ENCODE data around the gene LIMS1. TPM values are rescaled to one million over a fixed set of nuclear protein-coding genes. Genes with fewer than 3 reads are reported as not detected.

The LIMS1 gene
- total RNA-seq, 1 donor from 2014 or later, result 144 TPM

DNA sequence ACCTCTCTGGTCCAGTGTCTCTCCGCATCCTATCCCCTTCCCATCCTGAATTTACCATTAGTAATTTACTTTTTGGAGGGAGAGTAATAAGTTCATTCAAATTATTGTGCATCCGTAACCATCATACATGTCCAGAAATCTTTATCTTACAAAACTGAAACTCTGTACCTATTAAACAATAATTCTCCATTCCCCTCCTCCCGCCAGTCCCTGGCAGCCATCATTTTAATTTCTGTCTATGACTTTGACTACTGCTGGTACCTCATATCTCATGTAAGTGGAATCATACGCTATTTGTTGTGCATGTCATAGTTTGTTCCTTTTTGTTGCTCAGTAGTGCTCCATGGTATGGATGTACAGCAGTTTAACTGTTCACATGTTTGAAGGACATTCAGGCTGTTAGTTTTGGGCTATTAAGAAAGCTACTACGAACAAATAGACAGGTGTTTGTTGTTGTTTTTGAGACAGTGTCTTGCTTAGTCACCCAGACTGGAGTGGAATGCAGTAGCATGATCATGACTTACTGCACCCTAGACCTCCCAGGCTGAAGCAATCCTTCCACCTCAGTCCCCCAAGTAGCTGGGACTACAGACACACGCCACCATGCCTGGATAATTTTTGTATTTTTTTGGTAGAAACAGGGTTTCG, 2.0 kb downstream of the LIMS1 start:
- Mint-ChIP-seq H3K4me3 (ENCODE audit: unreplicated experiment) (peak overlapping the region; percentile 93), H3K9me3 (ENCODE audit: unreplicated experiment) (no peaks in the 10 kb centered on the region), H3K36me3 (ENCODE audit: low read depth, unreplicated experiment) (peaks cover 5% of the 10 kb centered on the region), H3K27ac (ENCODE audit: unreplicated experiment) (no peak overlapping the region), H3K27me3 (ENCODE audit: unreplicated experiment) (peaks cover 6% of the 10 kb centered on the region), H3K4me1 (ENCODE audit: unreplicated experiment) (peaks cover 32% of the 10 kb centered on the region)
- DNase-seq (ENCODE audit: low spot score), result no peak
- TF ChIP-seq, protein P1, sequence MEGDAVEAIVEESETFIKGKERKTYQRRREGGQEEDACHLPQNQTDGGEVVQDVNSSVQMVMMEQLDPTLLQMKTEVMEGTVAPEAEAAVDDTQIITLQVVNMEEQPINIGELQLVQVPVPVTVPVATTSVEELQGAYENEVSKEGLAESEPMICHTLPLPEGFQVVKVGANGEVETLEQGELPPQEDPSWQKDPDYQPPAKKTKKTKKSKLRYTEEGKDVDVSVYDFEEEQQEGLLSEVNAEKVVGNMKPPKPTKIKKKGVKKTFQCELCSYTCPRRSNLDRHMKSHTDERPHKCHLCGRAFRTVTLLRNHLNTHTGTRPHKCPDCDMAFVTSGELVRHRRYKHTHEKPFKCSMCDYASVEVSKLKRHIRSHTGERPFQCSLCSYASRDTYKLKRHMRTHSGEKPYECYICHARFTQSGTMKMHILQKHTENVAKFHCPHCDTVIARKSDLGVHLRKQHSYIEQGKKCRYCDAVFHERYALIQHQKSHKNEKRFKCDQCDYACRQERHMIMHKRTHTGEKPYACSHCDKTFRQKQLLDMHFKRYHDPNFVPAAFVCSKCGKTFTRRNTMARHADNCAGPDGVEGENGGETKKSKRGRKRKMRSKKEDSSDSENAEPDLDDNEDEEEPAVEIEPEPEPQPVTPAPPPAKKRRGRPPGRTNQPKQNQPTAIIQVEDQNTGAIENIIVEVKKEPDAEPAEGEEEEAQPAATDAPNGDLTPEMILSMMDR (IDR thresholded peaks at IDR 0.05; ENCODE audit: unreplicated experiment), result no peak

GRCh38 chr2:108536911-108537310, 2.6 kb downstream of the LIMS1 start:
- TF ChIP-seq, protein P1 (IDR thresholded peaks at IDR 0.05; ENCODE audit: unreplicated experiment), result no peak
- Mint-ChIP-seq H3K27ac (ENCODE audit: unreplicated experiment) (no peak overlapping the region), H3K4me3 (ENCODE audit: unreplicated experiment) (no peak overlapping the region), H3K9me3 (ENCODE audit: unreplicated experiment) (no peaks in the 10 kb centered on the region), H3K27me3 (ENCODE audit: unreplicated experiment) (peaks cover 6% of the 10 kb centered on the region), H3K36me3 (ENCODE audit: low read depth, unreplicated experiment) (peaks cover 5% of the 10 kb centered on the region), H3K4me1 (ENCODE audit: unreplicated experiment) (peaks cover 35% of the 10 kb centered on the region)
- no peak for DNase-seq (ENCODE audit: low spot score)

DNA sequence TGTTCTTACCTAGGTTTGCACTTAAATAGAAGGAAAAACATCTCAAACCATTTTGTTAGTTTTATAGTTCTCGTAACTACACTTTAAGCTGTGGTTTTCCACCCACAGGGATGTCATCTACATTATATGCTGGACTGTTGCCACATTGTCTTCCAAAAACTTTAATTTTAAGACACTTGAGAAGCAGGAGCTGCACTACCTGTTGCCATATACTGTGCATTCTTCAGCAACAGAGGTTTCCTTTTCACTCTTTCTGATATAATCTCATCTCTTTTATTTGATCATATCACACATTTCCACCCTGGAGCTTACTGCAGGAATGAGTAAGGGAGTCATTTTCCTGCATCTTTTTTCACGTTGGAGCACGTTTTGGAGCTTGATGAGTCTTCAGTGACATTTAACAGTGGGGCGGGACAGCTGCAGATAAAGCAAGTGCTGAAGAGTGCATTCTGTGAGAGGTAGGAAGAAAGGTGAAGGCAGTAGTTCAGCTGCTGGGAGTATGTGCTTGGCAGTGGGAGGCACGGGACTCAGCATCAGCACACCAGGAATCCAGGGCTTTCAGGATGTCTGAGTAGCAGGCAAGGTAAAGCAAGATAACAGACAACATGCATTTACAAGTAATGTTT, 3.8 kb downstream of the LIMS1 start:
- TF ChIP-seq, protein P1 (IDR thresholded peaks at IDR 0.05; ENCODE audit: unreplicated experiment), result no peak
- H3K27ac Mint-ChIP-seq (ENCODE audit: unreplicated experiment), result no peak overlapping the region
- H3K9me3 Mint-ChIP-seq (ENCODE audit: unreplicated experiment), result no peaks in the 10 kb centered on the region
- peaks cover 5% of the 10 kb centered on the region for H3K27me3 Mint-ChIP-seq (ENCODE audit: unreplicated experiment)
- peaks cover 32% of the 10 kb centered on the region for H3K4me1 Mint-ChIP-seq (ENCODE audit: unreplicated experiment)
- H3K4me3 Mint-ChIP-seq (ENCODE audit: unreplicated experiment), result no peak overlapping the region
- no peak for DNase-seq (ENCODE audit: low spot score)
- peaks cover 12% of the 10 kb centered on the region for H3K36me3 Mint-ChIP-seq (ENCODE audit: low read depth, unreplicated experiment)

- peaks cover 10% of the 10 kb centered on the region for H3K36me3 Mint-ChIP-seq (ENCODE audit: low read depth, unreplicated experiment)
- H3K4me3 Mint-ChIP-seq (ENCODE audit: unreplicated experiment), result no peak overlapping the region
- peaks cover 17% of the 10 kb centered on the region for H3K4me1 Mint-ChIP-seq (ENCODE audit: unreplicated experiment)
- DNase-seq (ENCODE audit: low spot score), result no peak
- TF ChIP-seq, protein P1 (IDR thresholded peaks at IDR 0.05; ENCODE audit: unreplicated experiment), result no peak
- H3K9me3 Mint-ChIP-seq (ENCODE audit: unreplicated experiment), result no peaks in the 10 kb centered on the region
- H3K27ac Mint-ChIP-seq (ENCODE audit: unreplicated experiment), result peak overlapping the region; percentile 48
- H3K27me3 Mint-ChIP-seq (ENCODE audit: unreplicated experiment), result no peaks in the 10 kb centered on the region
These were observed 7.2 kb downstream of the LIMS1 start for GRCh38 chr2:108541451-108541850.

DNA sequence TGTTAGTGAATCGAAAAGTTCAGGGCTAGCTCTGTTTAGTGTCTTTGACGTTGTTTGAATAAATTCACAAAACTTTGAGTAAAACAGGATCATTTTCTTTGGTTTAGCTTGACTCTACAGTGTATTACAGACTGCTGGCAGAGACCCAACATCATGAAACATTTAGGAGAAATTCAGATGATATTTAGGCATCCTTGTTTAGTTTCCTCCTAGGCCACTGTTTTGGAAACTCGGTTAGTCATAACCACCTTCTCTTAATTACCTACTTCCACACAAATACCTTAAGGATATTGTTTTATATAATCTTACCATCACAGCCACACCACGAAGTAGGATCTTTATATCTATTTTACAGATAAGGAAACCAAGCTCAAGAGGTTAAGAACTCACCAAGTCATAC, 7.8 kb downstream of the LIMS1 start:
- Mint-ChIP-seq H3K27me3 (ENCODE audit: unreplicated experiment) (no peaks in the 10 kb centered on the region), H3K4me1 (ENCODE audit: unreplicated experiment) (peaks cover 17% of the 10 kb centered on the region), H3K27ac (ENCODE audit: unreplicated experiment) (no peak overlapping the region), H3K9me3 (ENCODE audit: unreplicated experiment) (no peaks in the 10 kb centered on the region), H3K36me3 (ENCODE audit: low read depth, unreplicated experiment) (peaks cover 10% of the 10 kb centered on the region), H3K4me3 (ENCODE audit: unreplicated experiment) (no peak overlapping the region)
- TF ChIP-seq, protein P1 (IDR thresholded peaks at IDR 0.05; ENCODE audit: unreplicated experiment), result no peak
- no peak for DNase-seq (ENCODE audit: low spot score)
